Daoy (cell line): ENCODE data around the gene CARD19. TPM values are rescaled to one million over a fixed set of nuclear protein-coding genes. Genes with fewer than 3 reads are reported as not detected.
"Not testable (repeated sequence)": the region's sequence is repeated elsewhere in the genome, so short reads cannot be mapped to it uniquely, and the experiment has no call there.

Source experiments
- DNase-seq: peaks from one replicate; pipeline ENCODE4 v3.0.0-alpha.2; 2015; ENCODE audit warnings: low read depth
- total RNA-seq: library from RNA; depleted of rRNA; stranded (reverse); fragments of >200 nt; shearing (Covaris generic); gene quantifications from 2 replicates; pipeline ENCODE4 v1.2.3, GENCODE V29; 2014

Gene CARD19
- total RNA-seq, 1 experiment from 2014 or later: 36.1 TPM

DNA sequence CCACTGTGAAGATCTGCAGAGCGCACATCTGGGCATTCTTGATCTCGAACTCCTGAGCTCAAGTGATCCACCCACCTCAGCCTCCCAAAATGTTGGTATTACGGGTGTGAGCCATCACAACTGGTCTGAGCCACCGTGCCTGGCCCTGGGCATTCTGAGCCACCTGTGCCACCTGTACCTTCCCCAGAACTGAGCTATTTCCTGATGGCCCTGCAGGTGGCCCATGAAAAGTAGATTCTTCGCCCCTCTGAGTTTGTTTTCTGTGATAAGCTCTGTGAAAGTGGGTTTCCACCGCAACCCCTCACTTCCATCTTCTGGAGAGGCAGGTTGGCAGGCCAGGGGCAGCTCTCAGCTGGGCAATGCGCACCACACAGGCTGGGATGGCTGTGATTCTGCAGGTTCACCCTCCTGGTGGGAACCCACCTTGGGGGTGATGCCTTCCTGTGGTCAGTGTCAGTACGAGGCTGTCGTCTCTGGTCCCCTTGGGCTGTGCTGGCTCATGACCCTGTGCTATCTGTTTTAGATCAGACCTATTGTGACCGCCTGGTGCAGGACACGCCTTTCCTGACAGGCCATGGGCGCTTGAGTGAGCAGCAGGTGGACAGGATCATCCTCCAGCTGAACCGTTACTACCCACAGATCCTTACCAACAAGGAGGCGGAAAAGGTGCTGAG lies 11.3 kb downstream of the CARD19 start:
- DNase-seq: no peak

DNA sequence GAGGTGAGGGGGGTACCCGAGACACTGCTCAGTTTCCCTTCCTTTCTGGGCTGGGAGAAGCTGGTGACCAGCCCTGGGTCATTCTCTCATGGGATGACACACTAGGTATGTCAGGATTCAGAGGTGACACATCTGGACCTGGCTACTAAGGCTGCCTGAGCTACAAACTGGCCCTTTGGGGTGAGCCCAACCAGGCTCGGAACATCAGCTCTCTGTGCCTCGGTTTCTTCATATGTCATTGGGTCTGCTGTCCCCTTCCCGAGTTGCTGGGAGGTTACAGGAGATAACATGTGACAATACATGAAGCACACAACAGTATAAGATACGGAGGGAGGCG lies 11.8 kb downstream of the CARD19 start:
- no peak for DNase-seq

DNA sequence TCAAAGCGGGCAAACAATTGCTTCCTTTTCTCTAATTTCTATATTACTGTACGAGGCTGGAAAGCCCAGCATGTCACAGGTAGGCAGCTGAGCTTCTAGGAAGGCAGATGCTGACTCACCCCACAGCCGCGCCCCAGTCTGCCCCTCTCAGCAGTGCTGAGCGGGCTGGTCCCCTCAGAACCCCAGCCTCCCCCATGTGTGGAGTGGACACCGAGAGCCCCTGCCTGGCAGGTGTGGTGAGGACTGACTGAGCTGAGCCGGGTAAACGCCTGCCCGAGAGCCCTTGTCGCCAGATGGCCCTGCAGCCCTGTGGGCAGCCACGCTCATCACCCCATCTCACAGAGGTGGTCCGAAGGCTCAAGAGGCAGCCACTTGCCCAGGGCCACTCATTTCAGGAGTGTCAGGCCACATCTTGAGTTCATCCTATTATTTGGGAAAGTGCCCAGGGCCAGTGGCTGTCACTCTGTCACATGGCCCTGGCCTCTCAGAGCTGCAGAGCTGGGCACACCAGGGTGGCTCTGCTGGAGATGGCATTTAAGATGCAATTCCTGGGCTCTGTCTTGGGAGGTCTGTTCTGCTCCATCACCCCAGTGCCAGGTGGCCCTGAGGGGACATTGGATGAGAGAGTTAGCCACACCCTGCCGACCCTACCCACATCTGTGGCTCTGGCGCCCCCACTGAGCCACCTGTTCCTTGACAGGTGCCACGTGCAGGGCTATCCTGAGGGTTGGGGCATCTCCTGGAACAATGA lies 12.4 kb downstream of the CARD19 start:
- no peak for DNase-seq

DNA sequence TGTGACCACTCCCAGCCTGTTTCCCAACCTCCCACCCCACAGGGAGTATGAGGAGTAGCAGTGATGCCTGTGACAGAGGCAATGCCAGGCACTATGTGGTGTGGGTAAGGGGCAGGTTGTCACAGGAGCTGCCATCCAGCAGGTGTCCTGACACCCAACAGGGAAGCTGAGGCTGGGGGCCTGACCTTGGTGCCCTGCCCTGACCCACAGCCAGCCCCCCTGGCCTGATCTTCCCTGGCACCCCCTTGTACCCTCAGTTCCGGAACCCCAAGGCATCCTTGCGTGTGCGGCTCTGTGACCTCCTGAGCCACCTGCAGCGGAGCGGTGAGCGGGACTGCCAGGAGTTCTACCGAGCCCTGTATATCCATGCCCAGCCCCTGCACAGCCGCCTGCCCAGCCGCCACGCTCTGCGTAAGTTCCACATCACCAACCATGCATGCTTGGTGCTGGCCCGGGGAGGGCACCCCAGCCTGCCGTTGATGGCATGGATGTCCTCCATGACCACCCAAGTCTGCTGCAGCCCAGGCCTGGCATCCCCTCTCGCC lies 14.4 kb downstream of the CARD19 start:
- no peak for DNase-seq

DNA sequence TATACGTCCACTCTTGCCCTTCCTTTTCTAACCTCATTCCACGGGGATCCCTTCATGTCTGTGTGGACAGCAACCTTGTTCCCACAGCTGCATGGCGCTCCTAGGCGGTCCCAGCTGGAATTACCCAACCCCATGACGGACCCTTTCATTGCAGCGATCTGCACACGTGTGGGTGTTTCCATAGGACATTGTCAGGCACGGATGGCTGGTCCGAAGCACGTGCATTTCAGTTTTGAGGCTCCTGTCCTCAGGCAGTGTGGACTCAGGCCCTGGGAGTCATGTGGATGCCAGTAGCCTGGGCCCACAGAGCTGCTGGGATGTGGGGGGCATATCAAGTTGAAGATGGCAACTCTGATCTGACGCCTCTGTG lies 15.0 kb downstream of the CARD19 start:
- no peak for DNase-seq

DNA sequence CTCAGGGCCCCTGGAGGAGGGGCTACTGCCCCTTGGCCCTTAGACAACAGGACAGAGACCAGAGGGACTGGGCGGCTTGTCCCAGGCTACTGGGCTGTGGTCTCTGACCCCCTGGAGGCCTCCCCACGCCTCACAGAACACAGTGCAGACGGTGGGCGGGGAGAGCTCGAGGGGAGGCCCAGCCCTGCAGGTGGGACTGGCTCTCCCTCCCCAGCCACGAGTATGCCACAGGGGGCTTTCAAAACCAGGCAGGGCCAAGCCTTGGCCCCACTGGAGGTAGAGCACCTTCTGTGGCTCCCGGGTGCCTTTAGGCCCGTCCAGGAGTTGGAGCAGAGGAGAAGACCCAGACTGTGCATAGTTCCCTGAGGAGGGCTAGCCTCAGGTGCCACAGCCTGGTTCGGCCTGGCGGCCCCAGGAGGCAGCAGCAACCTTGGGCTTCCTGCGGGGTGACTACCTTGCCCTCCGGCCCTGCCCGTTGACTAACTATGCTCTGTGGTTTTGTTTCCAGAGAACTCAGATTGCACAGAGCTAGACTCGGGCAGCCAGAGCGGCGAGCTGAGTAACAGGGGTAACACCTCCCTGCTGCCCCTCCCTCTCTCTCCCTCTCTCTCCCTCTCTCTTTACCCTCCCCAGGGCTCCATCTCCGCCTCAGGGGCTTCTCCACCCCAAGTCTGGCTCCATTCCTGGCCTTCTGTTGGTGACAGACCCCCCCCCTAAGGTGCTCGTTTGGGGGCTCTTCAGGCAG lies 15.5 kb downstream of the CARD19 start:
- DNase-seq: peak; percentile 79

DNA sequence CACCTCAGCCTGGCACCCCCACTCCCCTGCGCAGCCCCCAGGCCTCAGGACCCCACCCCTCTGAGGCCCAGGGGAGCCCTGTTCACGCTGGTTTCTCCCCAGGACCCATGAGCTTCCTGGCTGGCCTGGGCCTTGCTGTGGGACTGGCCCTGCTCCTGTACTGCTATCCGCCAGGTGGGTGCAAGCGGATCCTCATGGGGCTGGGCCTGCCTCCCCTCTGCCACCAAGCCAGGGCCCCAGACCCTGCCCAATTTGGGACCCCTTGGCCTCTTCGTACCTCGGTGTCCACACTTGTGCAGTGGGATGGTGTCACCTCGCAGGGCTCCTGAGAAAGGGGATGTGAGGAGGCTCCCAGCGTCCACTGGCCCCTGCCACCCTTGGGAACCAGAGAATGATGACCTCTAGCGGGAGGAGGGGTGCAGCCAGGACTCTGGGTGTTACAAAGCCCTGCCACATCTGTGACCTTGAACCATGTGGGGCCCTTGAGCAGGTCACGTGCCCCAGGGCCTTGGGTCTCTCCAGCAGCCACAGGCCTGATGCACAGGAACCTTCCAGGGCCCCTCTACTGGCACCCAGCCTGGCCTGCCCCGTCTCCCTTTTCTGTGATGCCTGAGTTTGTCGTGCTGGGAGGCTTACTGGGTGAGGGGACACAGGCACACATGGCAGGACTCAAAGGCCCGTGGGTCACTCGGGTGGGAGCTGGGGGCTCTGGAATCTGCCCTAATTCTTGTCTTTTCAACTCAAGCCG lies 16.3 kb downstream of the CARD19 start:
- no peak for DNase-seq

DNA sequence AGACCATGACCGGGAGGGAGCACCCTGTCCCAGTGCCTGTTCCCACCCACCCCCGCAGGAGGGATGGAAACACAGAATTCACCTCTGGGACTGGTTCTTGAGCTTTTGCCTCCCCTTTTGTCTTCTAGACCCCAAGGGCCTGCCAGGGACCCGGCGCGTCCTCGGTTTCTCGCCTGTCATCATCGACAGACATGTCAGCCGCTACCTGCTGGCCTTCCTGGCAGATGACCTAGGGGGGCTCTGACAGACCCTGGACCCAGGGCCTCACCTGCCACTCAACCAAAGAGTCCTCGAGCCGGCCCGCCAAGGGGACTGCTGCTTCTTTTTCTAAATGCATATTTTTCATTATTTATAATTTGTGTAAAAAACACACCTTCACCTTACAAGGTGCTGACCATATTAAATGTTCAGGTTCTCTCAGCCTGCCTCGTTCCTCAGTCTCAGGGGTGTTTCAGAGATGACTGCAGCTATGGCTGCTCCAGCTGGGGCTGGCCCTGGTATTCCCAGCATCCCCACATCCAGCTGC lies 16.9 kb downstream of the CARD19 start:
- DNase-seq: no peak

DNA sequence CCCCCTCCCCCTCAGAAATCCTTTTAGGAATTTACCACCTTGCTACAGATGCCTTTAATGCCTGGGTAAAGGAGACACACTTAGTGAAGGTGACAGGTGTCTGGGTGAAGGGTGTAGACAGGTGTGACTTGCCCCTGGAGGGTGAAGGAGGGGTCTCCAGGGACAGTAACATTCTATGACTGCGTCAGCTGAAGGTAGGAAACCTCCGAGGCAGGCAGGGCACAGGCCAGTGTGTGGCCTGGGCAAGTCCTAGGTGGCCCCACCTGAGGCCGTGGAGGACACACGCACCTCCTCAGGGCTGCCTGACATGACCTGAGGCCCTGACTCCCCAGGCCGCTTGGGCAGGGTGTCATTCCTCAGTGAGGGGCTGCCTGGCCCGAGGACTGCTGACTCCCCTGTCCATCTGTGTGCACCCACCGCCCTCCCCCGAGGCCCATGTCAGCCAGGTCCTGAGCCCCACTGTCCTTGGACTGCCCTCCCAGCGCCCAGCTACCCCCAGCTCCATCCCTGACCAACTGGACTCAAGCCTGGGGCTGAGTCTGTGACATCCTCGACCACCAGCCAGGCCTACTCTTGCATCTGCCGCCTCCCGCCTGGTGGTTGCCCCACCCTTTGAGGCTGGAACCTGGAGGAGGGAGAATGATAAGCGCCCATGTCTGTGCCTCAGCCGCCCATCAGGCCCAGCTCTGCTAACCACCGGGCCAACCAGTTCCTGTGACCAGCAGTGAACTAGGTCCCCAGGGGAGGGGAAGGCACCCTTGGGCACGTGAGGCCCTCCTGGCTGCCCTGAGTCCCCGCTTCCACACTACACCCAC lies 18.4 kb downstream of the CARD19 start:
- DNase-seq: no peak

DNA sequence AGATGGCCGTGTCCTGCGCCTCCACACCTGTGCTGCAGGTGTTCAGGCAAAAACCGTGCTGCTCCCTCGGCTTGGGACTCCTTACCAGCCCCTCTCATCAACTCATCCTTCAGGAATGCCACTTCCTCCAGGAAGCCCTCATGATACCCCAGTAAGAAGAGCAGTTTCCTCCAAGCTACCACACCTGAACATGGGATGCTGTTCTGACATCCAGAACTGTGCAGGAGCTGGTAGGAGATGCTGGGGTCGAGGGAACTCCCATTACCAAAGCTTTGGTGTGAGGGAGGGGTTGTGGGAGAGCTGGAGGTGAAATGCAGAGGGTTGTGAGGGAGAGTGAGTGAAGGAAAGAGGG lies 18.9 kb downstream of the CARD19 start:
- no peak for DNase-seq

DNA sequence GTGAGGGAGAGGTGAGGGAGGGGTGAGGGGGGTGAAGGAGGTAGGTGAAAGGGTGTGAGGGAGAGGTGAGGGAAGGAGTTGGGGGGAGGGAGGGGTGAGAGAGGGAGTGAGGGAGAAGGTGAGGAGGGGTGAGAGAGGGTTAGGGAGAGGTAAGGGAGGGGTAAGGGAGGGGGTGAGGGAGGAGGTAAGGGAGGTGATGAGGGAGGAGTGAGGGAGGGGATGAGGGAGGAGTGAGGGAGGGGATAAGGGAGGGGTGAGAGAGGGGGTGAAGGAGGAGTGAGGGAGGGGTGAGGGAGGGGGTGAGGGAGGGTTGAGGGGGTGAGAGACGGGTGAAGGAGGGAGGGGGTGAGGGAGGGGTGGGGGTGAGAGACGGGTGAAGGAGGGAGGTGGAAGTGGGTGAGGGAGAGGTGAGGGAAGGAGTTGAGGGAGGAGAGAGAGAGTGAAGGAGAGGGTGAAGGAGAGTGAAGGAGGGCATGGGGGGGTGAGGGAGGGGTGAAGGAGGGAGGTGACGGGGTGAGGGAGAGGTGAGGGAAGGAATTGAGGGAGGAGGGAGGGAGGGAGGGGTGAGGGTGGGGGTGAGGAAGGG lies 19.6 kb downstream of the CARD19 start:
- no peak for DNase-seq

DNA sequence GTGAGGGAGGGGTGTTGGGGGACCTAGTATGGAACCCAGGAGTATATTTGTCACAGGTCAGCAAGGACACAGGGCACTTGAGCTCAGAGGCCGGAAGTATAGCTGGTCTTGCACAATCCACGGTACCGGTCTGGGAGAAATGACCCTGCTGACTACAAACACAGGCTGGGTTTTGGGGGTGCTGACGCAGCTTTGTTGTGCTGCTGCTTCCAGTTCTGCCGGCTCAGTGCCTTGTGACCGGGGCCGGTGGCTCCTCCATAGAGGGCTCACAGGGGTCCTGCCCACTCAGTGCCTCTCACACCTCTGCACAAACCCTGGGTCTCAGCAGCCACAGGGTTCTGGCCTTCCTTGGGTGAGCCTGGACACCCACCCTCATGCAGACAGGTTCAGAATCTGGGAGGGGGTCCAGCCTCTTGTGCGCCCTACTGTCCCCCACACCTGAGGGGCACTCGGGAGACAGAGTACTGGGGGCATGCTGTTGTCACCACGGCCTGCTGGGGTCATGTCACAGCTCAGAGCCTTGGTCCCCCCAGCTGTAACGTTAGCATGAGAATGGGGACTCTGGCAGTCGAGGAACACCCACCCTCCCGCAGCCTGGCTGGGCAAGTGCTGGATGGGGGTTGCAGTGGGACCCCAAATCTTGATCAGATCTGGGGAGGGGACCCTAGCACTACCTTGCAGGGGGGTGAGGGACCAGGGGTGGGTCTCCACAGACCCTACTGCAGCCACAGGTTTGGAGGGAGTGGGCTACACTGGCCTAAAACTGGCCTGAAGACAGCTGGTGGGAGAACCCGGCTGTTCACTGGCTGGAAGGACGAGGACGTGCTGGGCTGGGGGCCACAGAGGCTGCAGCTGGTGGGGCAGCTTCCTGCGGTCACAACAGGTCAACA lies 20.3 kb downstream of the CARD19 start:
- no peak for DNase-seq

DNA sequence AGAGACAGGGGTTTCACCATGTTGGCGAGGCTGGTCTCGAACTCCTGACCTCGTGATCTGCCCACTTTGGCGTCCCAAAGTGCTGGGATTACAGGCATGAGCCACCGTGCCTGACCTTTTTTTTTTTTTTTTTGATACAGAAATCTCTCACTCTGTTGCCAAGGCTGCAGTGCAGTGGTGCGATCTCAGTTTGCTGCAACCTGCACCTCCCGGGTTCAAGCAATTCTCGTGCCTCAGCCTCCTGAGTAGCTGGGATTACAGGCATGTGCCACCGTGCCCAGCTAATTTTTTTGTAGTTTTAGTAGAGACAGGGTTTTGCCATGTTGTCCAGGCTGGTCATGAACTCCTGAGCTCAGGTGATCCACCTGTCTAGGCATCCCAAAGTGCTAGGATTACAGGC lies 21.5 kb downstream of the CARD19 start:
- DNase-seq: not testable (repeated sequence)

DNA sequence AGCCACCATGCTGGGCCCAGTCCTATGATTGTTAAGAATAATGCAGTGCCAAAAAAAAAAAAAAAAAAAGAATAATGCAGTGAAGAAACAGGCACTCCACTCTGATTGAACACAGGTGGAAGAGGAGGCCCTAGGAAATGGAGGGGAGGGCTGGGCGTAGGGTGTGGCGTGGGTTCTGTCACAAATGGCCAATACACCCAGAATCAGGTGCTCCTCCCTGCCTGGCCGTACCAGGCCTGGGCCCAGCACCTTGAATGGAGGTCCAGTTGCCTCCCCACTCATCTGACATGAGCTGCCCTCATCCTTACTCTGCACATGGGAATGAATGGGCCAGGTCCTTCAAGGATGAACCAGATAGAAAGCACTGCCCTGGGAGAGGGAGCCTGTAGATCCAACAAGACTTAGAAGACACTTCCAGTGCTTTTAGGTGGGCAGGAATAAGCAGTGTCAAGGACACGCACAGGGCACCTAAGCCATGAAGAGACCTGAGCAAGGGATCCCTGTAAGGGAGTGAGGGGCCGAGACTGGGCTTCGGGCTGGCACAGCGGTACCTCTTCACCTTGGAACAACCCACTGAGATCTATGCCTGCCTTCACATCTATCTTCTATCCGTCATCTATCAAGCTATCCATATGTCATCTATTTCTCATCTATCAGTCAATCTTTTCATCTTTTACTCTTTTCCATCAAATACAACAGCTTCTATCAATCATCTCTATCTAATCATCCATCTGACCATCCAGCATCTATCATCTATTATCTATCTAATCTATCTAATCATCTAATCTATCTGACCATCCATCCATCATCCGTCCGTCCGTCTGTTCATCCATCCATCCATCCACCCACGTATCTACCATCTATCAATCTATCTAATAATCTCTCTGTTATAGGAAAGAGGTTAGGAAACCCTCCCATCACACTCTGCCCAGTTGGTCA lies 22.2 kb downstream of the CARD19 start:
- DNase-seq: no peak

DNA sequence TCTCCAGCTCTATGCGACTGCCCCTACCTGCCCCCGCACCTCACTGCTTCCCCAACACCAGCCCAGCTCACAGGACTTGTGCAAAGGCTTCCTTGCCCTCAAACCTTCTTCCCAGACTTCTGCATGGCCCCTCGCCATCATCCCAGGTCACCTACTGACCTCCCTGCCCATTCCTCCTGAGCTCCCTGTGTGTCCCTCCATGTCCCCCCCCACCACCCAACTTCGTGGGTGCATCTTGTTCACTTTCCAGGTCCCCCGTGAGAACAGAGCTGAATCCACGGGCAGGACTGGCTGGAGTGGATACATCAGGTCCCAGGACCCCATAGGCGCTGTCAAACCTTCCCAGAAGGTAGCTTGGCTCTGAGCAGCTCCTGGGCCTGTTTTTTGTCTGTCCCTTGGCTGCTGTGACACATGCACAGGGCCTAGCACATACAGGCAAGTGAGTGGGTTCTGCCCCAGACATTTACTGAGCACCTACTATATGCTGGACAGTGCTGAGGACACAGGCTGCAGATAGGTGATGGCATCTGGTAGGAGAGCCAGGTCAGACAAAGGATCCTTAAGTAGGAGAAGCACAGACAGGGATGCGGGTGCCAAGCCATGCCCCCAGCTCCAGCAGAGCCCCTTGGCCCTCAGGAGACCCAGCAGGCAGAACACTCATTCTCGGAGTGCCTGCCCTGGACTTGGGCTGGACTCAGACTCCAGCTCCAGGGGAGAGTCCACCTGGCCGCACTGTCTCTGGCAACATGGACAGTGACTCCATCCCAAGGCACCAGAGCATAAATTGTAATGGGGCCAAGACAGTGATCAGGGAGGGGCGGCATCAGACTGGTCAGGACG lies 23.1 kb downstream of the CARD19 start:
- no peak for DNase-seq

DNA sequence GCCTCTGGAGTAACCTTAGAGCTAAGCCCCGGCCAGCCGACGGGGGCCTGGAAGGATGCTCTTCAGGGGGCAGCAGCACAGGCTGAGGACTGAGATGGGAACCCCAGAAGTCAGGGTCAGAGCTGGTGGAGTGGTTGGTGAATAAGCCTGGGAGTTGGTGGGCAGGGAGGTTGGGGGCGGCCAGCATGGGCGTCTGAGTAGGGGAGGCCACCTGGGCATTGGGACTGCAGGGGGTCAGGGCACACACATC lies 23.6 kb downstream of the CARD19 start:
- DNase-seq: no peak

DNA sequence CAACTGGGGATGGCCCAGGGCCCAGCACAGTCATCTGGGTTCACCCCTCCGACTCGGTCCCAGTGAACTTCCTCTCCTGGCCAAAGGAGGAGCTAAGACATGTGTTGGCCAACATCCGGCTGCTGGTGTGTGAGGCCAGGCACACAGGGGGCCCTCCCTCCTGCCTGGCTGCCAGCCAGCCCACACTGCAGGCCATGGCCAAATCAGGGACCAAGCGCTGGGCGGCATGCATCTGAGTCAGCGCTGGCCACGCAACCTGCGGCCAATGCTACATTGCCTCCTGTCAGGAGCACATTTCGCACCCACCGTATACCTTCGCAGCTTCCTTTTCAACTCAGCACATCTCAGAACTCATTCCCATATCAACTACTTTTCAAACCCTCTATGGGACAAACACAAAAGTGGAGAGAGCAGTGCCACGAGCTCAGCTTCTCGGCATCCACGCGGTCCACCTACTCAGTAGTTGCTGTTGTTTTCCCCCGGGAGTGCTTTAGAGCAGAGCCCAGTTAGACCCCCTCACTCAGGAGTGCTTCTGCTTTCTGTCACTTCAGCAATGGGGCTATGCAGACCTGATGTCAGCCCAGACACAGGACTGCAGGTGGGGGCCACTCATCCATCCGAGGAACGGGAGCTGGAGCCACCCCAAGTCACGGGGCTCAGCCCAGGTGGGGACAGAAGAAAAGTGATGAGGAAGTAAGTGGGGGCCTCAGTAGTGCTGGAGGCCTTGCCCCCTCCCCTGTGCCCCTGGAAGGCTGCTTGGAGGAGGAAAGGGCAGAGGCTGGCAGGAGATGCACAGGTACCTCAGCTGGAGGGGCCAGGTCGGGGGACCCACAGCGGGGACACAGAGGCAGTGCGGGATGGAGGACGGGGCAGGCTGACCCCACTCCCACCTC lies 24.2 kb downstream of the CARD19 start:
- DNase-seq: peak; percentile 99
